Kidney (tissue), 14 donors: Measurements from ENCODE around the gene TMED9. TPM values are rescaled to one million over a fixed set of nuclear protein-coding genes. Genes with fewer than 3 reads are reported as not detected.

ENCODE experiments used
- DNase-seq, 5 donors: peaks; one replicate each; pipeline ENCODE4 v3.0.0-alpha.2; 2013 to 2020
- FAIRE-seq: peaks from 2 replicates; lab custom pipeline; 2012; peaks lifted over from hg19 to GRCh38; lab: Jason Lieb, UNC
- H3K27ac ChIP-seq, 2 donors: one replicate each; pipeline ENCODE4 v1.7.0; 2013; ENCODE audit warnings: low read depth in 2 of 2, low read length in 2 of 2, inconsistent platforms in 1 of 2
- H3K27me3 ChIP-seq: one replicate; pipeline ENCODE4 v1.7.1; 2013; ENCODE audit warnings: low read length, inconsistent platforms; ENCODE audit not compliant: control insufficient read depth, insufficient read depth
- H3K36me3 ChIP-seq, 3 donors: one replicate each; pipeline versions ENCODE4 v1.7.0 to v1.7.1; 2013; ENCODE audit warnings: low read length in 3 of 3, control low read depth in 1 of 3, inconsistent platforms in 1 of 3; ENCODE audit not compliant: insufficient read depth in 3 of 3, control insufficient read depth in 2 of 3
- H3K4me1 ChIP-seq, 3 donors: one replicate each; pipeline versions ENCODE4 v1.7.0 to v1.7.1; 2013; ENCODE audit warnings: low read length in 3 of 3, inconsistent platforms in 1 of 3, low read depth in 1 of 3; ENCODE audit not compliant: control insufficient read depth in 2 of 3, insufficient read depth in 2 of 3
- H3K4me3 ChIP-seq, 3 donors: one replicate each; pipeline versions ENCODE4 v1.7.0 to v1.8.1; 2013; ENCODE audit warnings: low read length in 3 of 3, control low read depth in 1 of 3, inconsistent platforms in 1 of 3
- H3K9ac ChIP-seq, 3 donors: one replicate each; pipeline versions ENCODE4 v1.7.0 to v1.7.1; 2013; ENCODE audit warnings: low read length in 3 of 3, control low read depth in 1 of 3, inconsistent platforms in 1 of 3
- H3K9me3 ChIP-seq, 3 donors: one replicate each; pipeline versions ENCODE4 v1.7.0 to v1.7.1; 2013; ENCODE audit warnings: low read length in 3 of 3, control low read depth in 1 of 3, inconsistent platforms in 1 of 3; ENCODE audit not compliant: control insufficient read depth in 2 of 3, insufficient read depth in 1 of 3
- CTCF ChIP-seq: IDR thresholded peaks from 3 replicates; pipeline ENCODE4 v1.5.1; 2012; ENCODE audit warnings: mild to moderate bottlenecking, moderate library complexity, borderline replicate concordance; ENCODE audit not compliant: insufficient read depth; ENCODE audit errors: extremely low read depth
- intact Hi-C: fragments of 100-400 bp; cut with DNase I; formaldehyde crosslinking; loops from one replicate; pipeline ENCODE4 v1.11.1; 2022
- polyA plus RNA-seq: library from polyadenylated mRNA; stranded (reverse); fragments of 350-450 nt; fragmentation: Illumina TruSeq; extraction: RNeasy Lipid Tissue Mini Kit (QIAGEN cat#74804); gene quantifications from one replicate; pipeline ENCODE4 v1.2.3, GENCODE V29; 2014; ENCODE audit warnings: low read depth, low replicate concordance; ENCODE audit not compliant: insufficient read depth
- total RNA-seq: library from RNA; stranded (reverse); fragmentation: NEBNext Ultra II Directional; extraction: Animal tissue kit (Norgen Biotek cat#: 25700); gene quantifications from one replicate; pipeline ENCODE4 v1.2.1, GENCODE V29; 2021
- donor health status: control.
- donor health status: control.
- donor health status: control.
- donor health status: control.
- donor health status: control.
- donor health status: DM: yes; HTN: yes; CAD: no.
- donor health status: Normal renal cell carcinoma (clear cell type).

The TMED9 gene
- total and polyA plus RNA-seq, 2 donors from 2014 or later, result 168 to 214 TPM

DNA sequence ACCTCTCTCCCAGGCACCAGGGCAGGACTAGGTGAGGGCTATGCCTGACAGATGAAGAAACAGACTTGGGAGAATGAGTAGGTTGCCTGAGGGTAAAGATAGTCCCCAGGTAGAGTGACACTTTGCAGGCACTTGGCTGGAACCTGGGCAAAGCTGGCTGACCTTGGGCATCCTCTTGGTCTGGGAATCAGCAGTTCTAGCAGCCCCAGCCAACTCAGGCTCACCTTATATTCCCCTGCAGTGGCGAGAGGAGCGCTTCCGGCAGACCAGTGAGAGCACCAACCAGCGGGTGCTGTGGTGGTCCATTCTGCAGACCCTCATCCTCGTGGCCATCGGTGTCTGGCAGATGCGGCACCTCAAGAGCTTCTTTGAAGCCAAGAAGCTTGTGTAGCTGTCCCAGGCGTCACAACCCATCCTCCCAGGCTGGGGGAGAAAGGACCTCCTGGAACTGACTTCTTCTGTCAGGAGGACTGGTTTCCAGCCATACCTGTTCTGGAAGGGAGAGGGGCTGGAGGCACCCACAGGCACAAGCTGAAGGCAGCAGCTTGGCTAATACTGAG lies 3.1 kb downstream of the TMED9 start:
- Histone ChIP-seq H3K27ac (no peak overlapping the region), H3K9me3 (no peaks in the 10 kb centered on the region), H3K4me1 (peaks cover 0 to 6% (median 3%) of the 10 kb centered on the region in 3 donors), H3K36me3 (peaks cover 2 to 33% (median 24%) of the 10 kb centered on the region in 3 donors), H3K27me3 (no peaks in the 10 kb centered on the region), H3K9ac (no peak overlapping the region), H3K4me3 (no peak overlapping the region)
- no peak for TF ChIP-seq CTCF
- FAIRE-seq, result no peak
- intact Hi-C loops, result no loop called here
- DNase-seq, result no peak

DNA sequence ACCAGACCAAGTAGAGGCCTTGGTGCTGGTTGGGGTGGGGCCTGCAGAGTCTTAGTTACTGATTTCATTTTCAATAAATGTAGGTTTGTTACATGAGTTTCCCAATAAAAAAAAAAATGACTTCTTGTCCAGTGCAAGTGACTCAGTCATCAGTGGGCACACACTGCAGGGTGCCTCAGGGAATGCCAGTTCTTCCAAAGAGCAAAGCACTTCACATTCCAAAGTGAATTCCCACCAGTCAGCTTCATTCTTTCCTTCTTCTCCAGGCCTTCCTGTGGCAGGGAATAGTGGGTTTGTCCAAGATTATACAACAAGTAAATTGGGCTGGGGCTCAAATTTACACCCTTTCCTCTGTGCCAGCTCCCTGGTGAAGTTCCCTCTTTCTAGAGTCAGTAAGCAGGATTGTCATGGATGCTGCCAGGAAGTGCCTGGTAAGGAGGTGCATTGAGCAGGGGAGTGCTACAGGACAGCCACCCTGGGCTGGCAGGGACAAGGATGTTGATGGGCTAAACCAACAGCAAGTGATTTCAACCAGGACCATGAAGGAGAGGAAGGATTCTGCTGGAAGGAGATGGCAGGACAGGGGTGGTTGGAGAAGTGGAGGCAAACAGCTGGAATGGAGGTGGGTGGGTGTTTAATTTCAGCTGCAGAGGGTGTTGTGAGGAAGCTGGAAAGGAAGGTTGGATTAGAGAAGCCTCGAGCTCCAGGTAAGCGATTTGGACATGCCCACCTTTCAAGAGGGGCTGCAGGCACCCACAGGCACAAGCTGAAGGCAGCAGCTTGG lies 4.2 kb downstream of the TMED9 start:
- DNase-seq, result no peak
- peaks cover 2 to 33% (median 24%) of the 10 kb centered on the region in 3 donors for H3K36me3 ChIP-seq
- FAIRE-seq, result no peak
- intact Hi-C loops, result no loop called here
- no peak overlapping the region for H3K27ac ChIP-seq
- H3K9me3 ChIP-seq, result no peaks in the 10 kb centered on the region
- no peak overlapping the region for H3K4me3 ChIP-seq
- H3K4me1 ChIP-seq, result peaks cover 0 to 11% (median 11%) of the 10 kb centered on the region in 3 donors
- no peak for TF ChIP-seq CTCF
- H3K9ac ChIP-seq, result no peak overlapping the region
- no peaks in the 10 kb centered on the region for H3K27me3 ChIP-seq

DNA sequence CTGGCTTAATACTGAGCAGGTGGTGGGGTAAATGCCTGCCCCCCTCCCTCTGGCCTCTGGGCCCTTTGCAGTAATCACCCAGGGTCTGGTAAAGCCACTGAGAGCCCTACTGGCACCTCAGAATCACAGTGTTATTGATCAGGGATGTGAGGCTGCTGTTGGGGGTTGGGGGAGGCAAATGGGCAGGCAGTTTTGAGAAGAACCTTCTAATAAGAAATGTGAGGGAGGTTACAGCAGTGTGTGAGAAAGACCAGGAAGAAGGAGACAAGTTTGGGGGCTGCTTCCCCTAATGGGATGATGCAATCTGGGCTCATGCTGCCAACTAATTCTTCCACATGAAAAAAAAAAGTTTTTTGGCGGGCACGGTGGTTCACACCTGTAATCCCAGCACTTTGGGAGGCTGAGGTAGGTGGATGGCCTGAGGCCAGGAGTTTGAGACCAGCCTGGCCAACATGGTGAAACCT lies 4.8 kb downstream of the TMED9 start:
- no peak for TF ChIP-seq CTCF
- H3K9me3 ChIP-seq, result no peaks in the 10 kb centered on the region
- H3K9ac ChIP-seq, result no peak overlapping the region
- FAIRE-seq (no peak), DNase-seq (no peak)
- intact Hi-C loops, result no loop called here
- H3K27ac ChIP-seq, result no peak overlapping the region
- H3K4me1 ChIP-seq, result peaks cover 0 to 14% (median 12%) of the 10 kb centered on the region in 3 donors
- H3K4me3 ChIP-seq, result no peak overlapping the region
- H3K27me3 ChIP-seq, result no peaks in the 10 kb centered on the region
- H3K36me3 ChIP-seq, result peaks cover 2 to 33% (median 24%) of the 10 kb centered on the region in 3 donors
